ENCODE data around the gene RFNG. TPM values are rescaled to one million over a fixed set of nuclear protein-coding genes. Genes with fewer than 3 reads are reported as not detected.
A peak's percentile ranks its signal among the peaks of the same experiment; 100 is the strongest.

Gene RFNG
- total RNA-seq, 6 donors from 2014 or later, result 25.0 to 101 (median 37.5) TPM

DNA sequence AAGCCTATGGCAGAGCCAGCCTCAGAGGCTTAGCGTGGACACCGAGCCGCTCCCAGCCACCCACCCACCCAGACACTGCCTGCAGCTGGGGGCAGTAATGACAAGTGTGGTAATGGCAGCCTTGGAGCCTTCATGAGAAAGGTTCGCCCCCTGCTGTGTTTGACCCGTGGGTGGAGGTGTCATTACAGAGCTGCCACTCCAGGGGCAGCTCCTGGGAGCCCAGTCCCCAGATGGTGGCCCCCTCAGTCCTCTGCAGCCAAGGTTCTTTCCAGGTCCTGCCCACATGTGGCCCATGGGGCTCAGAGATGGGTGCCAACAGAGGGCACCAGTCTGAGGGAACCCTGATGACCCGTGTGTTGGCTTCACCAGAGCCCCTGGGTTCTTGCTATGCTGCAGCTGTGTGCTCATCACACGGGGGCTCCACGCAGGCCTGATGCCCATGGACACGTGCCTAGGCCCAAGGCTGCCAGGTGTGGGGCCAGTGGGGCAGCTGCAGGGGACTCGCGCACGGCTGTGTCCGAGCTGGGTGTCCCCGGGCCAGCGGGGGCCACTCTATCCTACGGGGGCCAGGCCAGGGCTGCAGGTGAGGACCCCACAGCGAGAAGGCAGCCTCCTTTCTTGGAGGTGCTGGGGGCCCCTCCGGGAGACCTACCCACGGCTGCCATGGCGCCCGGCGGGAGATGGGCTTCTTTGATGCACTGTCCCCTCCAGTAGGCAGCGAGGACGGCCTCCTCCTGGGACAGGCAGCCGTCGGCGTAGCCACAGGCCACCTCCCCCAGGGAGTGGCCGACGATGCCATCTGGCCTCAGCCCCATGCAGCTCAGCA, 38.3 kb upstream of the RFNG start:
- ATAC-seq (ENCODE audit: low FRiP score in 2 of 2) (no peak), DNase-seq (peak in 1 of 2 donors; percentile 81)
- WGBS, 2 donors, result 93 to 96% methylated on average over 4 to 28 of the region's 29 CpGs
- H3K4me3 ChIP-seq, result no peak overlapping the region
- H3K27me3 ChIP-seq, result no peaks in the 10 kb centered on the region
- H3K9me3 ChIP-seq, result no peaks in the 10 kb centered on the region
- peaks cover 0 to 24% (median 7%) of the 10 kb centered on the region in 4 donors for H3K4me1 ChIP-seq
- peaks cover 81 to 100% (median 99%) of the 10 kb centered on the region in 4 donors for H3K36me3 ChIP-seq
- no peak overlapping the region for H3K27ac ChIP-seq
- TF ChIP-seq POLR2AphosphoS5 (IDR thresholded peaks at IDR 0.05) (no peak), POLR2A (IDR thresholded peaks at IDR 0.05) (peak in 1 of 4 donors; percentile 9)

DNA sequence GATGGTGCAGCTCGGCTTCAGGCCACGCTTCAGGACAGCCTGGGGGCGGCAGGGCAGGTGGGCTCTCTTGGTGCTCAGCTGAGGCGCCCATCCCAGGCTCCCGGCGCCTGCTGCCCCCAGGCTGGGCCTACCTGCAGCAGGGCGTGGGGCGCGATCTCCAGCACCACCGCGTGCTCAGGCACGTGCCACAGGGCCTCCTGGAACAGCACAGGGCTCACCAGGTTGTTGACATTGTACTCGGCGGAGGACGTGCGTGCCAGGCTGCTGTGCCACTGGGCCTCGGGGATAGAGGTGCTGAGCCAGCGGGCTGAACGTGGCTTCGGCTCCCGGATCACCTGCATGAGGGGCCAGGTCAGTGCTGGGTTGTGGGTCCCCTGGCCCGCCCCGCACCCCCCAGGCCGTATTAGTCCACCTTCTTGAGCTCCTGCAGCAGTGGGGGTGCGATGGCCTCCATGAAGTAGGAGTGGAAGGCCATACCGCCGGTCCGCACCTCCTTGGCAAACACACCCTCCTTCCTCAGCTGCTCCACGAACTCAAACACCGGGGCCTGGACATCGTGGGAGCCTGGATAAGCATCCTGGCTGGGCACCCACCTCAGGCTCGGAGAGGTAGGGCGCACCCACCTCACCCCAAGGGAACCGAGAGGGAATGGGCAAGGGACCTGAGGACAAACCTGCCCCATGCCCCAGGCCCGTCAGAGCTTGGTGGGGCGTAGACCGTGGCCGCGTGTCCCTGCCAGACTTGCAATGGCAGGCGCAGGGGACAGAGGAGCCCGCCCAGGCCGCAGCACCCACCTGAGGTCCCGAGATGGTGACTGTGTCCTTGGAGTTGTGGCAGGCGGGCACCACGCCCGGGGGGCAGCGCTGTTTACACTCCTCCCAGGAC, 37.5 kb upstream of the RFNG start:
- Histone ChIP-seq H3K27ac (no peak overlapping the region), H3K9me3 (no peaks in the 10 kb centered on the region), H3K4me1 (peaks cover 0 to 18% (median 5%) of the 10 kb centered on the region in 4 donors), H3K4me3 (no peak overlapping the region), H3K27me3 (no peaks in the 10 kb centered on the region), H3K36me3 (peaks cover 89 to 100% (median 100%) of the 10 kb centered on the region in 4 donors)
- DNase-seq (peak in 1 of 2 donors; percentile 86), ATAC-seq (ENCODE audit: low FRiP score in 2 of 2) (no peak)
- TF ChIP-seq POLR2A (IDR thresholded peaks at IDR 0.05), result no peak
- no peak for TF ChIP-seq POLR2AphosphoS5 (IDR thresholded peaks at IDR 0.05)
- no peak for TF ChIP-seq EP300 (IDR thresholded peaks at IDR 0.05)
- 94 to 95% methylated on average over 18 to 33 of the region's 47 CpGs for WGBS, 2 donors

DNA sequence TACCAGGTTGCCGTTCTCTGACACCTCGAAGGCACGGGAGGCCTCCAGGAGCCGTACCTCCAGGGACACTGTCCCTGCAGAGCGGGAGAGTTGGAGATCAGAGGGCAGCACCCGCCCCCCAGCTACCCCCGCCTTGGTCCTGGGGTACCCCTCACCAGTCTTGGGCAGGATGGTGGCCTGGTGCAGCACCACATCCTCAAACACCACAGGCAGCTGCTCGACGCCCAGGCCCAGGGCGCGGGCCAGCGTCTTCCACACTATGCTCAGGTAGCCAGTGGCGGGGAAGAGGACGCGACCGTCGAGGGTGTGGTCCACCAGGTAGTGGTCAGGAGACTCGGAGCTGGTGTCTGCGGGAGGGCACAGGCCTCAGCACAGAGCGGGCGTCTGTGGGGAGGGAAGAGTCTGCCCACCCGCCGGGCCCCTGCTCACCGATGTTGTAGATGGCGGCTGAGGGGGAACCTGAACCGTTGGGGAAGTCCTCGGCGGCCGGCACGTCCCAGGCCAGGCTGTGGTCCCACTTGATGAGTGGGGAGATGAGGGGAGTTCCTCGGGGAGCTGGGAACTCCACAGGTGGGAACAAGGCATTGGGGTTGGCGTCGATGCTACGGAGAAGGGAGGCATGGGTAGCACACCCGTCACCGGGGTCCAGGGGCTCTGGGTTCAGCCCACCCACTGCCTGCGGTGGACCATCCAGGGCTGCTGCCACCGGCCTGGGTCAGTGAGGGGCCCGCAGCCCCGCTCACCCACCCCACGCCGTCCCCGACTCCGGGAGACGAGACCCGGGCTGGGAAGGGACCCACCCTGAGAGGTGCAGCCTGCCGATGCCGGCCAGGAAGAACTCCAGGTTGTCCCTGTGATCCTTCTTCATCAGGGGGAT, 36.6 kb upstream of the RFNG start:
- Histone ChIP-seq H3K4me1 (peaks cover 0 to 9% (median 4%) of the 10 kb centered on the region in 4 donors), H3K36me3 (peaks cover 90 to 100% (median 100%) of the 10 kb centered on the region in 4 donors), H3K27me3 (no peaks in the 10 kb centered on the region), H3K4me3 (no peak overlapping the region), H3K9me3 (no peaks in the 10 kb centered on the region), H3K27ac (no peak overlapping the region)
- TF ChIP-seq POLR2AphosphoS5 (IDR thresholded peaks at IDR 0.05) (no peak), EP300 (IDR thresholded peaks at IDR 0.05) (no peak), POLR2A (IDR thresholded peaks at IDR 0.05) (no peak)
- TF ChIP-seq, protein P1, sequence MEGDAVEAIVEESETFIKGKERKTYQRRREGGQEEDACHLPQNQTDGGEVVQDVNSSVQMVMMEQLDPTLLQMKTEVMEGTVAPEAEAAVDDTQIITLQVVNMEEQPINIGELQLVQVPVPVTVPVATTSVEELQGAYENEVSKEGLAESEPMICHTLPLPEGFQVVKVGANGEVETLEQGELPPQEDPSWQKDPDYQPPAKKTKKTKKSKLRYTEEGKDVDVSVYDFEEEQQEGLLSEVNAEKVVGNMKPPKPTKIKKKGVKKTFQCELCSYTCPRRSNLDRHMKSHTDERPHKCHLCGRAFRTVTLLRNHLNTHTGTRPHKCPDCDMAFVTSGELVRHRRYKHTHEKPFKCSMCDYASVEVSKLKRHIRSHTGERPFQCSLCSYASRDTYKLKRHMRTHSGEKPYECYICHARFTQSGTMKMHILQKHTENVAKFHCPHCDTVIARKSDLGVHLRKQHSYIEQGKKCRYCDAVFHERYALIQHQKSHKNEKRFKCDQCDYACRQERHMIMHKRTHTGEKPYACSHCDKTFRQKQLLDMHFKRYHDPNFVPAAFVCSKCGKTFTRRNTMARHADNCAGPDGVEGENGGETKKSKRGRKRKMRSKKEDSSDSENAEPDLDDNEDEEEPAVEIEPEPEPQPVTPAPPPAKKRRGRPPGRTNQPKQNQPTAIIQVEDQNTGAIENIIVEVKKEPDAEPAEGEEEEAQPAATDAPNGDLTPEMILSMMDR (IDR thresholded peaks at IDR 0.05), result no peak
- no peak for ATAC-seq (ENCODE audit: low FRiP score in 2 of 2)
- peak in 1 of 2 donors; percentile 79 for DNase-seq
- 94 to 95% methylated on average over 23 to 36 of the region's 48 CpGs for WGBS, 2 donors

DNA sequence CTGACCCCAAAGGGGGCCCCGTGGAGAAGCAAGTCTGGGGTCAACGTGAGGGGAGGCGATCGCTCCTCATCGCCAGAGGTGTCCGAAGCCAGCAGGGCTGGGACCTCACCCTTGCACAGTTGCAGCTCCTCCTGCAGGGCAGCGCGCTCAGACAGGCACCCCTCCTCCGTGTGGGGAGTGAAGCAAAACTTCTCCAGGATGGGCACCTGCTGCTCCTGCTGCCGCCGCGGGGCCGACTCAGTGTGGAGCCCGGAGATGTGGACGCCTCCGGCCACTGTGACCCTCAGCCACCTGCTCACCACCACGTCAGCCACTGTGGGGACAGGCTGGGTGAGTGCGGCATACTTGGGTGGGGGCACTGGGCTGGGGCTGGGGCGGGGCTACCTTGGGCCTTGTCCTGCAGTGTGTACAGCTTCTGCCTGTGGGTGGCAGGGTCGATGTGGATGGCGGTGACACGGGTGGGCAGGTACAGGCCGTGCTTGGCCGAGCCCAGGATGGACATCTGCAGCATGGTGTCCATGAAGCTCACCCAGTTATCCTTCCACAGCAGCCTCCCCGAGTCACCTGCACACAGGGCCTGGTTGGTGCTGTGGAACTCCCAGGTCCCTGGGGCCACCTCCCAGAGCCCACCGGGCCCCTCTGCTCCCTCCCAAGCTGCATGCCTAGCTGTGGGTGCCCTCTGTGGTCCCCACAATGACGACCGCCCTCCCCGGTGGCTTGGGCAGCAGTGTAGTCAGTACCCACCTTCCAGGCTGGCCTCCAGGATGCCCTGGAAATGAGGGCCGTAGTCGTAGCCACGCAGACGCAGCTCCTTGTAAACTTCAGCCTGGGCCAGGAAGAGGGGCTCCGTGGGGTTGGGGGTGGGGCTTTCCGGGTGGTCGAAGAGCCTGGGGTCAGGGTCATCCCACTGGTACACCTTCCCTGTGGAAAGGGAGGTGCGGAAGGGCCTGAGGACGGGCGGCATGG, 35.6 kb upstream of the RFNG start:
- Histone ChIP-seq H3K36me3 (peaks cover 92 to 100% (median 100%) of the 10 kb centered on the region in 4 donors), H3K4me3 (no peak overlapping the region), H3K27me3 (no peaks in the 10 kb centered on the region), H3K27ac (no peak overlapping the region), H3K4me1 (peaks cover 0 to 6% (median 2%) of the 10 kb centered on the region in 4 donors), H3K9me3 (no peaks in the 10 kb centered on the region)
- TF ChIP-seq, protein P1 (IDR thresholded peaks at IDR 0.05), result no peak
- no peak for TF ChIP-seq POLR2A (IDR thresholded peaks at IDR 0.05)
- TF ChIP-seq EP300 (IDR thresholded peaks at IDR 0.05), result no peak
- TF ChIP-seq POLR2AphosphoS5 (IDR thresholded peaks at IDR 0.05), result no peak
- DNase-seq, result peak in 1 of 2 donors; percentile 81
- WGBS, 2 donors, result 89 to 95% methylated on average over 11 to 35 of the region's 39 CpGs
- ATAC-seq (ENCODE audit: low FRiP score in 2 of 2), result no peak
